Measurements from ENCODE around the gene RADIL.
A peak's percentile ranks its signal among the peaks of the same experiment; 100 is the strongest.

Gene RADIL

GRCh38 chr7:4791738-4792536, 91.6 kb downstream of the RADIL start:
- peak; percentile 78 for DNase-seq

DNA sequence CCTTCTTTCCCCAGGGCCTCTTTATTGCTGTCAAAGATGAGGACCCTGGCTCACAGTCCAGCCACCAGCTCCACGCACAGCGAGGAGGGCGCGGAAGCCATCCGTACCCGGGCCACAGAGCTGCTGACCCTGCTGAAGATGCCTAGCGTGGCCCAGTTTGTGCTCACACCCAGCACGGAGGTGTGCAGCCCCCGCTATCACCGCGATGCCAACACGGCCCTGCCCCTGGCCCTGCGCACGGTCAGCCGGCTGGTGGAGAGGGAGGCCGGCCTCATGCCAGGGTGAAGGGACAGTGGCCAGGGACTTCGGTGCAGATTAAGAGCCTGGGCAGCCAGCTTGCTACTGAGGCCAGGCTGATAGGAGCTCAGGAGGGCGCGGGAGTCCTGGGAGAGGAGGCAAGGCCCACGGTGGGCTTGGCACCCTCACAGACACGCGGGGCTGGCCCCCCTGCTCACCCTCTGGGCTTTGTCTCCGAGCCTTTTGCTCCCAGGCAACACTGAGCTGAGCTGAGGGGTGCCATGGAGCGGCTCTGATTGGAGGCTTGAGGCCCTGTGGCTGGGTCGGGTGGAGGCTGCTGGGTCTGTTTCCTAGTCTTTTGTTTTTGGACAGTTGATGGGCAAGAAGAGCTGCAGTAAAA, 92.3 kb downstream of the RADIL start:
- DNase-seq, result no peak

- DNase-seq, result no peak
Measured at GRCh38 chr7:4790516-4790991, 93.0 kb downstream of the RADIL start.

DNA sequence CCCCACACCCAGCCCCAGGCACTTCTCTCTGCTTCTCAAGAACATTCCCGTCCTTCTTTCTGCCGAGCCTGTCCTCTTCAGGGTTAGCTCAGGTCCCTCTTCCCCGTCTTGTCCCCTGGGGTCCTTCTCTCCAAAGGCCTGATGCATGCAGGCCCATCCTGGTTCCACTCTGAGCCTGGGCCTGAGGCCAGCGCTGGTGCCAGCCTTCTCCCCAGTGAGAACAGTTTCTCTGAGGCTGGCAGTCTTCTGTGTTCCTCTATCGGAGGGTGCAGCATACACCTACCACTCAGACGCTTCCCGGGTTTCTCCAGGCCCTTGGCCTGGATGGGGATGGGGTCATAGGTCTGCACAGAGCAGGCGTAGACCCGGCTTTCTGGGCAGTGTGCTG, 93.4 kb downstream of the RADIL start:
- DNase-seq, result no peak

DNA sequence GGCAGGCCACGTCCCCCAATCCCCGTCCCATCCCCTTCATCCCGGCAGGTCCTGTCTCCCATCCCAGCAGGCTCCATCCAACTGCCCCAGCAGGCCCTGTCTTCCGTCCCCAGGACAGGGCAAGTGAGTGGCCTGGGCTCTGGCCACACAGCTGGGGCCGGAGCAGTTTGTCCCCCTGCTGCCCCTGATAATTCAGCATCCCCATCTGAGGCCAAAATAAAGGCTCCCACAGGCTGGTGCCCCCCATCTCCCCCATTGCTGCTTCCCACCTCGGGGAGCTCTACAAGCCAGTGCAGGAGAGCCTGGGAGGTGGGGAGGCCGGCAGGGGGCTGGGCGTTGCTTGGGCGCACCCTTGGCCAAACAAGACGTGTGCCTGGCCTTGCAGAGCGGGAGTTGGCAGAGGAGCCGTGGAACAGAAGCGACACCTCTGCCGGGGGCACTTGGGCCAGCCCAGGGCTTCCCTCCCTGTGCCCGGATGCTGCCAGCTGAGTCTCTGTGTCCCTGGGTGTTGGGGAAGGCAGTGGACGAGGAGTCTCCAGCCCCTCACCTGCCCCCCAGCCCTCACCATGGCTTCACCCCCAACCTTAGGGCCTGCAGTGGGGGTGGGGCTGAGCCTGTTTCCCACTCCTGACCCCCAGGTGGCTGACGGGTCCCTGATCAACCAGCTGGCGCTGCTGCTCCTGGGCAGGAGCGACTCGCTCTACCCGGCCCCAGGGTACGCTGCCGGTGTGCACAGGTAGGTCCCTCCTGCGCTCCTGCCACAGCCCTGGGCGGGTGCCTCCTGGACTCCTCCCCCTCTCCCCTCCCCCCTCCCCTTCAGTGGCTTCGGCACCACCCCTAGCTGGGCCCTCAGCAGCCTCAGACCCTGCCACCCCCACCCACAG, 94.1 kb downstream of the RADIL start:
- DNase-seq, result no peak

DNA sequence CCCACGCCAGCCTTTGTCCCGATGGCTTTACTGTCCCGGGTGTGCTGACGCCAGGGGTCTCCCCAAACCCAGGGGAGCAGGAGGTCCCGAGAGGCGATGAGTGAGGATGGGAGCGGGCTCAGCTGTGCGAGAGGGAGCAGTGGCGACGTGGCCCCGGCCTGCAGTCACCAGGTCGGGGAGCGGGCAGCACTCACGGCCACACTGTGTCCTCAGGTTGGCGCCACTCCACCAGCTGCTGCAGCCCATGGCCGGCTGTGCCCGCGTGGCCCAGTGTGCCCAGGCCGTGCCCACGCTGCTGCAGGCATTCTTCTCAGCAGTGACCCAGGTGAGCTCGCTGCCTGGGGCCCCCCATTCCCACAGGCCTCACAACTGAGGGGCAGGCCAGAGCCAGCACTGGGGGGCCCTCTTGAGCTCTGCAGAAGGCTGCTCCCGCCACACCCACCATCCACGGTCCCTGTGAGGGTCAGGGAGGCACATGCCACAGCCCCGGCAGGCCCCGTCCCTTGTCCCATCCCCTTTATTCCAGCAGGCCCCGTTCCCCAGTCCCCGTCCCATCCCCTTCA, 94.8 kb downstream of the RADIL start:
- DNase-seq, result no peak

- DNase-seq, result no peak
Measured at GRCh38 chr7:4787947-4788626, 95.4 kb downstream of the RADIL start.

GRCh38 chr7:4787541-4787940, 96.0 kb downstream of the RADIL start:
- no peak for DNase-seq

DNA sequence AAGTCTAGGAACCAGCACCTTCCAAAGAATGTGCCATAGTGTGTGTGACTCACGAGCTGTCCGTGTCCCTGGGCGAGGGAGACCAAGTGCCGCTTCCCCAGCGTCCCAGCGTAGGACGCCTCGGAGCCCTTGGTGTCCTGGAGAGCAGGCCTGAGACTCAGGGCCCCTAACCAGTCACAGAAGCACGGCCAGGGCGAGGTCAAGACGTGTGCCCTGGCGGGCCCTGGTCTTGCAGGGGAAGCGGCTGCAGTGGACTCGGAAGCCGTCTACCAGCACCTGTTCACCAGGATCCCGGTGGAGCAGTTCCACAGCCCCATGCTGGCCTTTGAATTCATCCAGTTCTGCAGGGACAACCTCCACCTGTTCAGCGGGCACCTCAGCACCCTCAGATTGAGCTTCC, 97.5 kb downstream of the RADIL start:
- DNase-seq, result no peak

DNA sequence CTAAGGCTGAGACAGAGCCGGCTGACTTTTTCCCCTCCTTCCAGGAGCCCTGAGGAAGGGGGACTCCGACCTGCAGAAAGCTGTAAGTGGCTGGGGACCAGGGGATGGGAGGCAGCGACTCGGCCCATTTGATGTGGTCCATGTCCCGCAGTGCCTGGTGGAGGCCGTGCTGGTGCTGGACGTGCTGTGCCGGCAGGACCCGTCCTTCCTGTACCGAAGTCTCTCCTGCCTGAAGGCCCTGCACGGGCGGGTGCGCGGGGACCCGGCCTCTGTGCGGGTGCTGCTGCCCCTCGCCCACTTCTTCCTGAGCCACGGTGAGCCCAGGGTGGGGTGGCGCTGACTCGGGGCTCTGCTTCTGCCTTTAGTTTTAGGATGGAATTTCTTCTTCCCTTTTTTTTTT, 98.1 kb downstream of the RADIL start:
- DNase-seq, result no peak

GRCh38 chr7:4784799-4785198, 98.7 kb downstream of the RADIL start:
- DNase-seq, result no peak

- DNase-seq, result no peak
Measured at GRCh38 chr7:4783762-4784351, 99.7 kb downstream of the RADIL start.

- no peak for DNase-seq
Measured at GRCh38 chr7:4783292-4783652, 100.2 kb downstream of the RADIL start.

DNA sequence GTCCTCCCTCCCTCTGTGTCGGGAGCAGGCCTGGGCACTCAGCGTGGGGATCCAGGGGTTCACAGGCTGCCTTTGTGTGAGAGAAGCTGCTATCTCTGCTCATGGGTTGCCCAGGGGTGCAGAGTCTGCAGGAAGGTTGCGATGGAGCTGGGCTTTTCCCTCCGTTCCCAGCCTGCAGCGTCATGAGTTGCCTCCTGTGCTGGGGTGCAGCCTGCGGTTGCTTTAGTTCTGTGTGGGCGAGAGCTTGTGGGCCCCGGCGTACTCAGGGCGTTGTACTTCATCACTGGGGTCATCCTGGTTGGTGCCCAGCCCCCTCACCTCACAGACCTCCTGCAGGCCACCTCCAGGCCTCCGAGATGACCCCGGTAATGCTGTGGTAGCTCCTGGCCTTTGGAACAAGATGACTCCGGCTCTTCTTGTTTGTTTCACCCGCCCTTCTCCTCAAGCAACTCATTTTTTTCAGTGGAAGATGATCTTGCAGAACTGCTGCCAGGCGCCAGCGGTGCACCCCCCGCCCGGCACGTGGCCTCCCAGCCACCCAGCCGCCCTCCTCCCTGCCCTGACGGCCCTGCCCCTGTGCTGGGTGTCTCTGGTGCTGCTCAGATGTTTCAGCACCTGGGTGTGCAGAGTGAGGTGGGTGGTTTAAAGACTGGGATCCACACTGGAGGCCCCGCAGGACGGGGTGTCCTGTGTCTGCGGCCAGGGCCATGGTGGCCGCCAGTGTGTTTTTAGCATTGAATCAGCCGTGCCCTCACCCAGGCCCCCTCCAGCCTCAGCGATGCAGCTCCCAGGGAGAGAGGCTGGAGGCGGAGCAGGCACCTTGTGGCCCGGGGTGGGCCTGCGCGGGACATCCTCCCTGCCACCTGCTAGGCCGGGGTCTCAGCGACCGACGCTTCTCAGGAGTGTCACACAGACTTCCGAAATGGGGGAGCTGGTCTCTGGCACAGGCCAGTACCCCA, 100.9 kb downstream of the RADIL start:
- no peak for DNase-seq

DNA sequence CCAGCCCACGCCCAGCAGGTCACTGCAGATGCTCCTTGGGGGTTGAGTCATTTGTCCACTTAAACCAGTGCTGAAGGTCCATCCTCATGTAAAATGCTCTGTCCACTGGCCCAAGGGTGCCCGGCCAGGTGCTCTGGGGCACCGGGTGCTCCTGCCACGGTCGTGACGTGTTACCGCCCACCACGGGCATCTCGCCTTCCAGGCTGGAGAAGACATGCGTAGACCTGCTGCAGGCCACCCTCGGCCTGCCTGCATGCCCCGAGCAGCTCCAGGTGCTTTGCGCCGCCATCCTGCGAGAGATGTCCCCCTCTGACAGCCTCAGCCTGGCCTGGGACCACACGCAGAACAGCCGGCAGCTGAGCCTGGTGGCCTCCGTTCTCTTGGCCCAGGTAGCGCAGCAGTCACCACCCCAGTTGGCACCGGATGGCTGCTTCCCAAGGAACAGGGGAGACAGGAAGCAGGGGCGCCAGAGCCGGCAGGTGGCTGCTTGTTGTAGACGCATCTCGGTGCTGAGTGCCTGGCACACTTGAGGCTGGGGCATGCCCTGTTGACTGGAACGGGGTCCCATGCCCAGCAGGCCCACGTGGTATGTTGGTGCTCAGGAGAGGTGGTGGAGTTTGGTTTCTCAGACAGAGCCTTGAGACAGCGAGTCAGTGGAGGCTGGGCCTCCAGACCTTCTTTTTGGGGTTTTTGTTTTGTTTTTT, 102.0 kb downstream of the RADIL start:
- DNase-seq, result no peak

DNA sequence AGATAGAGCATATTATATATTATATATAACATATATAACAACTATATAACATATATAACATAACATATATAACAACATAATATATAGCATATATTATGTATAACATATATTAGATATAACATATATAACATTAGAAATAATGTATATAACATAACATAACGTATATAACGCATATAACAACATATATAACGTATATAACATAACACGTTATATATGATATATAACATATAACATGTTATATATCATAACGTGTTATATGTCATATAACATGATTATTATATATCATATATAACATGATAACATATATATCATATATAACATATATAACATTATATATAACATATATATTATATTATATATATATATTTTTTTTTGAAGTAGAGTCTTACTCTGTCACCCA, 104.4 kb downstream of the RADIL start:
- DNase-seq, result no peak

GRCh38 chr7:4775848-4776623, 107.5 kb downstream of the RADIL start:
- DNase-seq, result peak; percentile 59

GRCh38 chr7:4775250-4775847, 108.2 kb downstream of the RADIL start, which contains the start of gene AP5Z1:
TSS of gene AP5Z1 (plus strand) at chr7:4775623. CDS start at chr7:4775716, 93 bp downstream.
- DNase-seq, result peak; percentile 96

- no peak for DNase-seq
Measured at GRCh38 chr7:4774658-4775249, 108.8 kb downstream of the RADIL start.

Measured in CD4-positive, alpha-beta T cell treated with Interleukin-10 for 1 hour (primary cell).